ENCODE results near the gene SEC14L5. TPM values are rescaled to one million over a fixed set of nuclear protein-coding genes. Genes with fewer than 3 reads are reported as not detected.

Gene SEC14L5
- total and polyA plus RNA-seq, 2 of the 4 experiments (the other 2 are of a cell fraction) = 0.07 TPM; not detected in 1

DNA sequence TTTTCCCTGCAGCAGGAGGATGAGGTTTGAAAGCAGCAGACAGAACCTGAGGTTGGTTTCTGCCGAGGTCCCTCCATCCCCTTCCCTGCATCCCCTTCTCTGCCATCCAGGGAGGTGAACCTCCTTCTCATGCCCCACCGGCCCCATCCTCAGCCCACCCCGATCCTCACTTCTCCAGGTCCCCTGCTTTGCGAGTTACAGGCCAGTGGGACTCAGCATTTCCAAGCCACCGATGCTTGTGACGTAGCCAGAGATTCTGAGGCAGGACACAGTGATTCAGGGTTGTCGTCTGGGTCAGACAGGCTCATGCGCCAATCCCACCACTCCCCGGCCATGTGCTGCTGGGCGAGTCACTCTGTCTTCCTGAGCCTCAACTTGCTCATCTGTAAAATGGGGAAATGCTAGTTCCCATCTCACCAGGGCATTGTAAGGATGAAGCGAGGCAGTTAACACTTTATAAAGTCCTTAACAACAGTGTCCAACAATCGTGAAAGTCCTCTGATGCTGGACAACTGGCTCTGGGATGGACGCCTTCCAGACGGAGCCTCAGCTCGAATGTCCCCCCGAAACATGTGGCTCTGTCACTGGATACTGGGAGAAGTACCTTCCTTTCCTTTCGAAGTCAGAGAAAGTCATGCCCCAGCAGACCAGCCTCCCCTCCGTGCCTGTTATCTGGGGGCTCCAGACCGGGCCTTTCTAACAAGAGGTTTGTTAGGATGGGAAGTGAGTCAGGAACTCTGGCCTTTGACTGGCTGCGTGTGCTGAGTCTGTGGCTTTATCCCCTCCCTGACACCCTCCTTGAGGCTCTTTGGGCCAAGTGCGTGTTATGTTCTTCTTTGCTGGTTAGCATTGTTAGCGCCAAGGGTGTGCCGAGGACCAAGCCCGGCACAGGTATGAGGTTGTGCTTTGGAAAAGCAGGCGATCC is 21.9 kb downstream of the SEC14L5 start:
- no peaks in the 10 kb centered on the region for H3K4me1 ChIP-seq (ENCODE audit: control insufficient read depth, insufficient read depth, low read length)
- dilution Hi-C loops (cut with HindIII; ENCODE audit: low sequenced_read_pairs, unreplicated experiment) = no loop called here
- no peaks in the 10 kb centered on the region for H3K36me3 ChIP-seq (ENCODE audit: control insufficient read depth, insufficient read depth, low read length)
- H3K9ac ChIP-seq (ENCODE audit: low read depth, low read length) = no peak overlapping the region
- no peak overlapping the region for H3K18ac ChIP-seq (ENCODE audit: low read depth, low read length)
- ChIA-PET POLR2A (ENCODE audit: unreplicated experiment) (no interaction called here), CTCF (no interaction called here)
- no peak overlapping the region for H2BK5ac ChIP-seq (ENCODE audit: low read depth, low read length, poor library complexity, severe bottlenecking)
- H3K14ac ChIP-seq (replicated peaks; ENCODE audit: low read depth, low read length) = no peak overlapping the region
- no peak overlapping the region for H3K27ac ChIP-seq (ENCODE audit: insufficient read depth, low read length)
- no peak for DNase-seq
- in situ Hi-C loops (cut with MboI; ENCODE audit: low sequenced_read_pairs) = no loop called here
- H3K79me1 ChIP-seq (ENCODE audit: low read depth in 1 of 2, low read length in 2 of 2) = no peaks in the 10 kb centered on the region
- H3K27me3 ChIP-seq (ENCODE audit: control insufficient read depth, insufficient read depth, low read length) = peaks cover 23% of the 10 kb centered on the region
- H2BK15ac ChIP-seq (ENCODE audit: low read depth, low read length) = no peak overlapping the region
- no peak overlapping the region for H2BK20ac ChIP-seq (ENCODE audit: low read depth, low read length)
- no peak overlapping the region for H2BK120ac ChIP-seq (ENCODE audit: low read depth, low read length)
- no peak overlapping the region for H2AFZ ChIP-seq (replicated peaks; ENCODE audit: low read length, poor library complexity)
- H3K4me2 ChIP-seq (ENCODE audit: low read depth, low read length) = no peak overlapping the region
- TF ChIP-seq, protein P1, sequence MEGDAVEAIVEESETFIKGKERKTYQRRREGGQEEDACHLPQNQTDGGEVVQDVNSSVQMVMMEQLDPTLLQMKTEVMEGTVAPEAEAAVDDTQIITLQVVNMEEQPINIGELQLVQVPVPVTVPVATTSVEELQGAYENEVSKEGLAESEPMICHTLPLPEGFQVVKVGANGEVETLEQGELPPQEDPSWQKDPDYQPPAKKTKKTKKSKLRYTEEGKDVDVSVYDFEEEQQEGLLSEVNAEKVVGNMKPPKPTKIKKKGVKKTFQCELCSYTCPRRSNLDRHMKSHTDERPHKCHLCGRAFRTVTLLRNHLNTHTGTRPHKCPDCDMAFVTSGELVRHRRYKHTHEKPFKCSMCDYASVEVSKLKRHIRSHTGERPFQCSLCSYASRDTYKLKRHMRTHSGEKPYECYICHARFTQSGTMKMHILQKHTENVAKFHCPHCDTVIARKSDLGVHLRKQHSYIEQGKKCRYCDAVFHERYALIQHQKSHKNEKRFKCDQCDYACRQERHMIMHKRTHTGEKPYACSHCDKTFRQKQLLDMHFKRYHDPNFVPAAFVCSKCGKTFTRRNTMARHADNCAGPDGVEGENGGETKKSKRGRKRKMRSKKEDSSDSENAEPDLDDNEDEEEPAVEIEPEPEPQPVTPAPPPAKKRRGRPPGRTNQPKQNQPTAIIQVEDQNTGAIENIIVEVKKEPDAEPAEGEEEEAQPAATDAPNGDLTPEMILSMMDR (conservative IDR thresholded peaks at IDR 0.05; ENCODE audit: low read depth, low read length) = no peak
- TF ChIP-seq, protein P2, sequence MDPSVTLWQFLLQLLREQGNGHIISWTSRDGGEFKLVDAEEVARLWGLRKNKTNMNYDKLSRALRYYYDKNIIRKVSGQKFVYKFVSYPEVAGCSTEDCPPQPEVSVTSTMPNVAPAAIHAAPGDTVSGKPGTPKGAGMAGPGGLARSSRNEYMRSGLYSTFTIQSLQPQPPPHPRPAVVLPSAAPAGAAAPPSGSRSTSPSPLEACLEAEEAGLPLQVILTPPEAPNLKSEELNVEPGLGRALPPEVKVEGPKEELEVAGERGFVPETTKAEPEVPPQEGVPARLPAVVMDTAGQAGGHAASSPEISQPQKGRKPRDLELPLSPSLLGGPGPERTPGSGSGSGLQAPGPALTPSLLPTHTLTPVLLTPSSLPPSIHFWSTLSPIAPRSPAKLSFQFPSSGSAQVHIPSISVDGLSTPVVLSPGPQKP (IDR thresholded peaks at IDR 0.05; ENCODE audit: borderline replicate concordance, low read depth, low read length) = no peak
- TF ChIP-seq RCOR1 (IDR thresholded peaks at IDR 0.05; ENCODE audit: insufficient replicate concordance, low read length) (no peak), RAD21 (IDR thresholded peaks at IDR 0.05; ENCODE audit: low read length) (no peak), POLR2A (IDR thresholded peaks at IDR 0.05; ENCODE audit: low read depth, low read length) (no peak), MXI1 (IDR thresholded peaks at IDR 0.05; ENCODE audit: borderline replicate concordance, low read depth, low read length) (no peak), BHLHE40 (IDR thresholded peaks at IDR 0.05; ENCODE audit: low read depth, low read length) (no peak), RFX5 (IDR thresholded peaks at IDR 0.05; ENCODE audit: low read depth, low read length) (no peak)
- TF ChIP-seq, protein P3, sequence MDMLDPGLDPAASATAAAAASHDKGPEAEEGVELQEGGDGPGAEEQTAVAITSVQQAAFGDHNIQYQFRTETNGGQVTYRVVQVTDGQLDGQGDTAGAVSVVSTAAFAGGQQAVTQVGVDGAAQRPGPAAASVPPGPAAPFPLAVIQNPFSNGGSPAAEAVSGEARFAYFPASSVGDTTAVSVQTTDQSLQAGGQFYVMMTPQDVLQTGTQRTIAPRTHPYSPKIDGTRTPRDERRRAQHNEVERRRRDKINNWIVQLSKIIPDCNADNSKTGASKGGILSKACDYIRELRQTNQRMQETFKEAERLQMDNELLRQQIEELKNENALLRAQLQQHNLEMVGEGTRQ (IDR thresholded peaks at IDR 0.05; ENCODE audit: low read depth, low read length) = no peak
- H2AK9ac ChIP-seq (replicated peaks; ENCODE audit: low read depth, low read length, poor library complexity) = no peak overlapping the region
- H3K56ac ChIP-seq (ENCODE audit: extremely low read depth, insufficient read depth, low read length) = no peak overlapping the region
- intact Hi-C loops (cut with micrococcal nuclease) = no loop called here
- no peak overlapping the region for H3K4ac ChIP-seq (ENCODE audit: low read depth, low read length)
- H4K8ac ChIP-seq (ENCODE audit: low read depth in 2 of 2, low read length in 2 of 2) = no peak overlapping the region
- no TSS peak for BruUV-seq (replicated peaks)
- no peak overlapping the region for H3K23ac ChIP-seq (ENCODE audit: low read depth, low read length)
- no peaks in the 10 kb centered on the region for H3K9me1 ChIP-seq (ENCODE audit: insufficient read depth, low read length)
- H4K20me1 ChIP-seq (ENCODE audit: insufficient read depth, low read length) = no peaks in the 10 kb centered on the region
- H3K4me3 ChIP-seq (ENCODE audit: insufficient read depth, low read depth, low read length) = no peak overlapping the region
- H2AK5ac ChIP-seq (ENCODE audit: low read depth, low read length) = no peak overlapping the region
- H4K5ac ChIP-seq (ENCODE audit: low read depth, low read length) = no peak overlapping the region
- WGBS, 2 experiments (ENCODE audit: extremely low coverage in 2 of 2, insufficient read length in 1 of 2) = 74% methylated on average over 12 of the region's 25 CpGs; no CpG with 5 or more reads in 1 of the 2 experiments
- no peak overlapping the region for H4K91ac ChIP-seq (ENCODE audit: insufficient read depth, low read depth, low read length)
- no peak for ATAC-seq (ENCODE audit: low read depth)
- H3K9me3 ChIP-seq (ENCODE audit: control insufficient read depth, insufficient read depth, low read length) = no peaks in the 10 kb centered on the region
